Right renal pelvis (tissue), 4 donors: ENCODE data around the gene PRR14L. TPM values are rescaled to one million over a fixed set of nuclear protein-coding genes. Genes with fewer than 3 reads are reported as not detected.
A peak's percentile ranks its signal among the peaks of the same experiment; 100 is the strongest.
"Not testable (repeated sequence)": the region's sequence is repeated elsewhere in the genome, so short reads cannot be mapped to it uniquely, and the experiment has no call there.

Experiments
- DNase-seq, 4 donors: peaks; one replicate each; pipeline ENCODE4 v3.0.0-alpha.2; 2013; ENCODE audit warnings: low read depth in 4 of 4, low spot score in 3 of 4, missing footprints in 1 of 4
- polyA plus RNA-seq, 4 donors: library from polyadenylated mRNA; unstranded; fragments of 120-200 nt; gene quantifications; one replicate each; pipeline ENCODE4 v1.2.1, GENCODE V29; 2013; ENCODE audit not compliant: insufficient read length in 4 of 4

PRR14L gene
- polyA plus RNA-seq, 4 donors = 22.9 to 26.6 (median 25.7) TPM

GRCh38 chr22:31683181-31684105, 66.5 kb downstream of the PRR14L start:
- DNase-seq = no peak

GRCh38 chr22:31682751-31683150, 67.2 kb downstream of the PRR14L start:
- DNase-seq = no peak

GRCh38 chr22:31681349-31682345, 68.3 kb downstream of the PRR14L start:
- DNase-seq = no peak

GRCh38 chr22:31680861-31681341, 69.0 kb downstream of the PRR14L start:
- no peak for DNase-seq

GRCh38 chr22:31678748-31679147, 71.2 kb downstream of the PRR14L start:
- DNase-seq = no peak

- DNase-seq = peak; percentile 59 to 67 (median 63)
Observed at GRCh38 chr22:31676700-31677099, 73.2 kb downstream of the PRR14L start.

GRCh38 chr22:31674219-31674618, 75.7 kb downstream of the PRR14L start:
- DNase-seq = not testable (repeated sequence)

- not testable (repeated sequence) for DNase-seq
Observed at GRCh38 chr22:31668849-31669248, 81.1 kb downstream of the PRR14L start.

GRCh38 chr22:31662668-31663037, 87.3 kb downstream of the PRR14L start:
- no peak for DNase-seq

GRCh38 chr22:31661851-31662667, 87.9 kb downstream of the PRR14L start, which contains the start of gene PISD:
TSS of gene PISD (minus strand) at chr22:31662215. CDS start at chr22:31662208, 7 bp downstream.
- peak; percentile 92 to 96 (median 94) for DNase-seq

- not testable (repeated sequence) for DNase-seq
Observed at GRCh38 chr22:31660860-31661341, 89.0 kb downstream of the PRR14L start.

- no peak for DNase-seq
Observed at GRCh38 chr22:31659246-31659645, 90.7 kb downstream of the PRR14L start.

- DNase-seq = no peak
Observed at GRCh38 chr22:31654408-31654807, 95.5 kb downstream of the PRR14L start.

GRCh38 chr22:31653944-31654343, 96.0 kb downstream of the PRR14L start:
- DNase-seq = no peak

- DNase-seq = no peak
Observed at GRCh38 chr22:31652911-31653684, 96.8 kb downstream of the PRR14L start.

GRCh38 chr22:31652088-31652487, 97.8 kb downstream of the PRR14L start:
- no peak for DNase-seq

GRCh38 chr22:31651664-31652063, 98.3 kb downstream of the PRR14L start:
- DNase-seq = no peak

GRCh38 chr22:31650391-31650790, 99.5 kb downstream of the PRR14L start:
- DNase-seq = no peak
